A549 (cell line): ENCODE measurements around the gene FCGR2B. TPM values are rescaled to one million over a fixed set of nuclear protein-coding genes. Genes with fewer than 3 reads are reported as not detected.

Source experiments
- ATAC-seq, 2 experiments: fragments of 200-7000 bp in 1 of 2; fragments of >200 bp in 1 of 2; cut with Nextera tagmentation in 1 of 2; cut with Tn5 transposase in 1 of 2; 3 replicates each; pipeline versions ENCODE4 v1.8.0 to v1.9.1; 2018 to 2020; ENCODE audit warnings: mild to moderate bottlenecking in 1 of 2, moderate library complexity in 1 of 2
- CTCF ChIA-PET: fragments of 300-600 bp; sonication (Branson Sonifier 250); formaldehyde crosslinking; extraction: SDS; loops from one replicate; lab custom pipeline; 2021; ENCODE audit warnings: antibody characterized with exemption, inconsistent platforms; lab: Yijun Ruan, JAX
- POLR2A ChIA-PET: fragments of 350-600 bp; formaldehyde crosslinking; extraction: SDS; loops from one replicate; lab custom pipeline; 2021; ENCODE audit warnings: antibody characterized with exemption, inconsistent platforms; lab: Yijun Ruan, JAX
- DNase-seq, 2 experiments: peaks; one replicate each; pipeline versions ENCODE4 v3.0.0 to v3.0.0-alpha.2; 2011 to 2016; ENCODE audit warnings: low read depth in 1 of 2, low spot score in 1 of 2
- FAIRE-seq: peaks from 2 replicates; lab custom pipeline; 2011; peaks lifted over from hg19 to GRCh38; lab: Jason Lieb, UNC
- H3K27ac ChIP-seq, 2 experiments: fragments of >200 bp; sonication (Bioruptor Twin); formaldehyde crosslinking; 3 replicates each; pipeline ENCODE4 v1.5.1; 2016 to 2017
- H3K4me1 ChIP-seq: fragments of >200 bp; sonication (Bioruptor Twin); formaldehyde crosslinking; 3 replicates; pipeline ENCODE4 v1.6.1; 2016
- H3K4me2 ChIP-seq: fragments of >200 bp; sonication (Bioruptor Twin); formaldehyde crosslinking; 3 replicates; pipeline ENCODE4 v1.6.1; 2016
- H3K4me3 ChIP-seq: fragments of >200 bp; sonication (Bioruptor Twin); formaldehyde crosslinking; 3 replicates; pipeline ENCODE4 v1.5.1; 2016
- H3K9me3 ChIP-seq: fragments of >200 bp; sonication (Bioruptor Twin); formaldehyde crosslinking; 3 replicates; pipeline ENCODE4 v1.6.1; 2016
- BHLHE40 ChIP-seq: IDR thresholded peaks from 2 replicates; pipeline ENCODE4 v1.6.1; 2012; ENCODE audit warnings: low read depth, low read length, inconsistent platforms
- CBX8 ChIP-seq: fragments of 200-600 bp; sonication (generic); IDR thresholded peaks from 2 replicates; pipeline ENCODE4 v1.6.1; 2016
- CHD2 ChIP-seq: fragments of 150-350 bp; IDR thresholded peaks from 2 replicates; pipeline ENCODE4 v1.6.1; 2014; ENCODE audit warnings: low read length; ENCODE audit not compliant: partially characterized antibody
- CHD4 ChIP-seq: fragments of 200-600 bp; sonication (generic); IDR thresholded peaks from 2 replicates; pipeline ENCODE4 v1.6.1; 2016; ENCODE audit warnings: antibody characterized with exemption, mild to moderate bottlenecking, borderline replicate concordance
- E2F6 ChIP-seq: IDR thresholded peaks from 2 replicates; pipeline ENCODE4 v1.6.1; 2012; ENCODE audit warnings: low read depth, borderline replicate concordance
- EHF ChIP-seq: fragments of 250-450 bp; sonication (Bioruptor Pico); IDR thresholded peaks from 2 replicates; pipeline ENCODE4 v1.5.0; 2020; ENCODE audit warnings: mild to moderate bottlenecking
- EHMT2 ChIP-seq: fragments of 200-600 bp; sonication (generic); IDR thresholded peaks from 2 replicates; pipeline ENCODE4 v1.6.1; 2016; ENCODE audit warnings: antibody characterized with exemption, low read depth, mild to moderate bottlenecking, moderate library complexity
- EP300 ChIP-seq, 2 experiments: fragments of >200 bp; sonication (Bioruptor Twin); formaldehyde crosslinking; IDR thresholded peaks; 2 replicates in 1 of 2; 3 replicates in 1 of 2; pipeline ENCODE4 v1.6.1; 2016 to 2017
- ESRRA ChIP-seq: fragments of 150-350 bp; IDR thresholded peaks from 2 replicates; pipeline ENCODE4 v1.6.1; 2014; ENCODE audit warnings: mild to moderate bottlenecking, low read length, borderline replicate concordance
- FOSL2 ChIP-seq, 2 experiments: fragments of 450-650 bp in 1 of 2; fragments of >200 bp in 1 of 2; sonication (Bioruptor Twin) in 1 of 2; formaldehyde crosslinking; IDR thresholded peaks; 2 replicates each; pipeline versions ENCODE4 v1.5.0 to v1.6.1; 2016 to 2020; ENCODE audit warnings: mild to moderate bottlenecking in 1 of 2, moderate library complexity in 1 of 2
- GATA3 ChIP-seq: IDR thresholded peaks from 2 replicates; pipeline ENCODE4 v1.6.1; 2012; ENCODE audit warnings: borderline replicate concordance
- HDAC2 ChIP-seq: fragments of 200-600 bp; sonication (generic); IDR thresholded peaks from 2 replicates; pipeline ENCODE4 v1.6.1; 2016
- HEYL ChIP-seq: fragments of 250-450 bp; sonication (Bioruptor Pico); IDR thresholded peaks from 2 replicates; pipeline ENCODE4 v1.8.0; 2021; ENCODE audit warnings: mild to moderate bottlenecking, moderate library complexity
- HMGXB4 ChIP-seq: fragments of 250-450 bp; sonication (Bioruptor Pico); IDR thresholded peaks from 2 replicates; pipeline ENCODE4 v1.5.0; 2021; ENCODE audit warnings: mild to moderate bottlenecking, moderate library complexity, borderline replicate concordance
- JUN ChIP-seq, 2 experiments: fragments of >200 bp; sonication (Bioruptor Twin); formaldehyde crosslinking; IDR thresholded peaks; 2 replicates in 1 of 2; 3 replicates in 1 of 2; pipeline ENCODE4 v1.6.1; 2016 to 2017
- JUNB ChIP-seq: fragments of >200 bp; sonication (Bioruptor Twin); formaldehyde crosslinking; IDR thresholded peaks from 2 replicates; pipeline ENCODE4 v1.6.1; 2016
- KDM5A ChIP-seq: fragments of 200-600 bp; sonication (generic); IDR thresholded peaks from 2 replicates; pipeline ENCODE4 v1.6.1; 2016; ENCODE audit warnings: antibody characterized with exemption, mild to moderate bottlenecking
- MAFK ChIP-seq: fragments of 450-650 bp; IDR thresholded peaks from 2 replicates; pipeline ENCODE4 v1.6.1; 2014; ENCODE audit not compliant: partially characterized antibody
- MAX ChIP-seq: IDR thresholded peaks from 2 replicates; pipeline ENCODE4 v1.6.1; 2012
- NFE2L2 ChIP-seq: fragments of 150-350 bp; conservative IDR thresholded peaks from 2 replicates; pipeline ENCODE4 v1.6.1; 2014; ENCODE audit warnings: low read length
- POLR2AphosphoS2 ChIP-seq: conservative IDR thresholded peaks from 2 replicates; pipeline ENCODE4 v1.6.1; 2012; ENCODE audit warnings: low read length, improper control_type of control experiment, inconsistent platforms
- RAD21 ChIP-seq, 2 experiments: fragments of >200 bp in 1 of 2; sonication (Bioruptor Twin) in 1 of 2; formaldehyde crosslinking in 1 of 2; IDR thresholded peaks in 1 of 2; conservative IDR thresholded peaks in 1 of 2; 2 replicates in 1 of 2; 3 replicates in 1 of 2; pipeline ENCODE4 v1.6.1; 2012 to 2018; ENCODE audit warnings: inconsistent platforms in 1 of 2
- RARB ChIP-seq: fragments of 250-450 bp; sonication (Bioruptor Pico); IDR thresholded peaks from 2 replicates; pipeline ENCODE4 v1.8.0; 2021; ENCODE audit warnings: mild to moderate bottlenecking, moderate library complexity
- RCOR1 ChIP-seq: fragments of 150-350 bp; IDR thresholded peaks from 2 replicates; pipeline ENCODE4 v1.6.1; 2014; ENCODE audit warnings: antibody characterized with exemption, low read length, low read depth
- REST ChIP-seq: fragments of 200-600 bp; sonication (generic); IDR thresholded peaks from 2 replicates; pipeline ENCODE4 v1.6.1; 2016; ENCODE audit warnings: antibody characterized with exemption, mild to moderate bottlenecking, moderate library complexity
- ZC3H11A ChIP-seq: fragments of 450-650 bp; IDR thresholded peaks from 2 replicates; pipeline ENCODE4 v1.6.1; 2014; ENCODE audit warnings: antibody characterized with exemption, mild to moderate bottlenecking
- ZSCAN20 ChIP-seq: fragments of 250-450 bp; sonication (Bioruptor Pico); IDR thresholded peaks from 2 replicates; pipeline ENCODE4 v1.8.0; 2022; ENCODE audit warnings: mild to moderate bottlenecking, moderate library complexity
- WGBS: methylation state at CpG from one replicate; pipeline ENCODE4 v1.1.6; 2017; ENCODE audit errors: missing lambda C conversion rate; 5-methylcytosine and 5-hydroxymethylcytosine counted together
- polyA plus RNA-seq, 4 experiments: library from polyadenylated mRNA; depleted of rRNA in 3 of 4; stranded (reverse); fragments of >200 nt; fragmentation: RNase III in 1 of 4; extraction: RNeasy Plus Mini Kit Qiagen cat#74134 plus additional on column Dnase treatment in 1 of 4; gene quantifications; 2 replicates in 3 of 4; 3 replicates in 1 of 4; pipeline ENCODE4 v1.2.3, GENCODE V29; 2011 to 2017
- TF ChIP-seq, protein P1 (sequence below): fragments of >200 bp; sonication (Bioruptor Twin); formaldehyde crosslinking; IDR thresholded peaks from 3 replicates; pipeline ENCODE4 v1.5.1; 2016

FCGR2B gene
- polyA plus RNA-seq, 2 of the 4 experiments (the other 2 are of a cell fraction), result not detected

DNA sequence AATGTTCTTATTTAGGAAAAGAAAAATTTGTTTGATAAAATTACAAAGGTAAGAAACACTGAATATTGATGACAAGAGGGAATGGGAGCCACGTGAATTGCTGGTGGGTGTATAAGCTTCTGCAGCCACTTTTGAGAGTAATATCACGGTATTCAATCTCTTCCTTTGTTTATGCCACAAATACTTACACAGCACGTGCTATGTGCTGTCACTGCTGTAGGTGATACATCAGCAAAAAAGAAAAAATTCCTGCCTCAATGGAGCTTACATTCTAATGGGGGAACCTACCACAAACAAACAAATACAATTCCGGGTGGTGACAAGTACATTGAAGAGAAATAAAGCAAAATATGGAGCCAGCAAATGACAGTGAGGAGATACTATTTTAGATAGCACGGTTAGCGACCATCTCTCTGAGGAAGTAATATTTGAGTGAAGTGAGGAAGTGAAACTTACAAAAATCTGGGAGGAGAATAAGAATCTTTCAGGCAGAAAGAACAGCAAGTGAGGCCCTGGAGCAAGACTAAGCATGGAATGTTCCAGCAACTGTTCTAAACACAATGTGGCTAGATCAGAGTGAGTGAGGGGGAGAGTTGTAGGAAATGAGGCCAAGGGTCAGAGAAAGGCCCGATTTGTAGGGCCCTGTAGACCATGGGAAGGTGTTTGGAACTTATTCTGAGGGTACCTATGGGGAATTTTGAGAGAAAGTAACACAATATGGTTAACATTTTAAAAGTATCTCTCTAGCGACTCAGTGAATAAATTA is 55.8 kb downstream of the FCGR2B start:
- Histone ChIP-seq H3K4me1 (peaks cover 10% of the 10 kb centered on the region; the same call in 1 of the 3 replicates), H3K27ac (no peak overlapping the region)
- no peak for FAIRE-seq
- TF ChIP-seq GATA3 (no peak), RARB (CRISPR knock-in tag) (no peak), HDAC2 (no peak), CBX8 (no peak), MAFK (no peak), EHMT2 (no peak), REST (no peak), ESRRA (no peak), ZSCAN20 (CRISPR knock-in tag) (no peak), KDM5A (no peak), MAX (no peak), BHLHE40 (no peak), FOSL2 (IDR thresholded peaks at IDR 0.05) (no peak), FOSL2 (CRISPR knock-in tag; IDR thresholded peaks at IDR 0.05) (no peak), NFE2L2 (no peak), JUN (IDR thresholded peaks at IDR 0.05) (no peak), EHF (CRISPR knock-in tag) (no peak), EP300 (IDR thresholded peaks at IDR 0.05) (no peak), ZC3H11A (no peak), E2F6 (no peak), JUNB (no peak)
- TF ChIP-seq, all 56 proteins: peak for 0
- CTCF ChIA-PET, result interaction anchor here (0.8 to 1.2 kb wide), 2 partner anchors 8 to 20 kb away, joined by 3 read pairs; no protein-coding TSS in a partner anchor
- Histone ChIP-seq H3K4me2 (no peak overlapping the region), H3K4me3 (no peak overlapping the region), H3K9me3 (no peaks in the 10 kb centered on the region)
- DNase-seq, result no peak
- POLR2A ChIA-PET, result no interaction called here
- 76% methylated on average over 8 of the region's 8 CpGs for WGBS
- no peak for ATAC-seq

DNA sequence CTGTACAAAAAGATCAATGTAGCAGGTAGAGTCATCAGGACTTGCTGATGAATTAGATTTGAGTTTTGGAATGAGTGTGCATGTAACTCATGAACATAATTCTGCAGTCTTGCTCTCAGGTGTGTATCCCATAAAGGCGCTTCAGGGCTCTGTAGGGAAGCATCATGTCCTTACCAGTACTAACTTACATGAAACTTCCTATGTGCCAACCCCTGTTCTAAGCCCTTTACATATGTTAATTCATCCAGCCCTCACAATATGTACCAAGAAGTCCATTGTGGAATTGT is 56.3 kb downstream of the FCGR2B start:
- no peak for DNase-seq
- peaks cover 10% of the 10 kb centered on the region; the same call in 1 of the 3 replicates for H3K4me1 ChIP-seq
- ATAC-seq, result no peak
- H3K9me3 ChIP-seq, result no peaks in the 10 kb centered on the region
- no peak overlapping the region for H3K4me3 ChIP-seq
- H3K4me2 ChIP-seq, result no peak overlapping the region
- no peak for FAIRE-seq
- 100% methylated on average over 1 of the region's 1 CpG for WGBS
- POLR2A ChIA-PET, result no interaction called here
- CTCF ChIA-PET, result no interaction called here
- no peak overlapping the region for H3K27ac ChIP-seq
- no peak for TF ChIP-seq NFE2L2
- TF ChIP-seq POLR2AphosphoS2, result no peak
- TF ChIP-seq CHD4, result no peak
- TF ChIP-seq E2F6, result no peak
- TF ChIP-seq MAFK, result no peak
- no peak for TF ChIP-seq RAD21 (conservative IDR thresholded peaks at IDR 0.05 in 1 of 2, IDR thresholded peaks at IDR 0.05 in 1 of 2)
- no peak for TF ChIP-seq RCOR1
- no peak for TF ChIP-seq MAX
- TF ChIP-seq, protein P1, sequence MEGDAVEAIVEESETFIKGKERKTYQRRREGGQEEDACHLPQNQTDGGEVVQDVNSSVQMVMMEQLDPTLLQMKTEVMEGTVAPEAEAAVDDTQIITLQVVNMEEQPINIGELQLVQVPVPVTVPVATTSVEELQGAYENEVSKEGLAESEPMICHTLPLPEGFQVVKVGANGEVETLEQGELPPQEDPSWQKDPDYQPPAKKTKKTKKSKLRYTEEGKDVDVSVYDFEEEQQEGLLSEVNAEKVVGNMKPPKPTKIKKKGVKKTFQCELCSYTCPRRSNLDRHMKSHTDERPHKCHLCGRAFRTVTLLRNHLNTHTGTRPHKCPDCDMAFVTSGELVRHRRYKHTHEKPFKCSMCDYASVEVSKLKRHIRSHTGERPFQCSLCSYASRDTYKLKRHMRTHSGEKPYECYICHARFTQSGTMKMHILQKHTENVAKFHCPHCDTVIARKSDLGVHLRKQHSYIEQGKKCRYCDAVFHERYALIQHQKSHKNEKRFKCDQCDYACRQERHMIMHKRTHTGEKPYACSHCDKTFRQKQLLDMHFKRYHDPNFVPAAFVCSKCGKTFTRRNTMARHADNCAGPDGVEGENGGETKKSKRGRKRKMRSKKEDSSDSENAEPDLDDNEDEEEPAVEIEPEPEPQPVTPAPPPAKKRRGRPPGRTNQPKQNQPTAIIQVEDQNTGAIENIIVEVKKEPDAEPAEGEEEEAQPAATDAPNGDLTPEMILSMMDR, result no peak
- TF ChIP-seq JUN (IDR thresholded peaks at IDR 0.05), result no peak
- no peak for TF ChIP-seq EP300 (IDR thresholded peaks at IDR 0.05)
- TF ChIP-seq HEYL, result no peak
- no peak for TF ChIP-seq CHD2
- no peak for TF ChIP-seq HMGXB4
